Measurements from ENCODE around the gene OR52K2. TPM values are rescaled to one million over a fixed set of nuclear protein-coding genes. Genes with fewer than 3 reads are reported as not detected.

The OR52K2 gene
- total RNA-seq, 1 experiment from 2014 or later: not detected

- H3K4me1 ChIP-seq (replicated peaks; ENCODE audit: insufficient read depth): no peaks in the 10 kb centered on the region
- no peak overlapping the region for H2AFZ ChIP-seq
- H3K4me3 ChIP-seq: no peak overlapping the region
- H3K27me3 ChIP-seq (ENCODE audit: insufficient read depth, low read depth): no peaks in the 10 kb centered on the region; the same call in 1 of the 2 replicates
- no peaks in the 10 kb centered on the region for H4K20me1 ChIP-seq (ENCODE audit: insufficient read depth)
- ChIA-PET POLR2A (ENCODE audit: unreplicated experiment) (no interaction called here), CTCF (no interaction called here)
- no peak for DNase-seq
- no peak overlapping the region for H3K4me2 ChIP-seq
- H3F3A ChIP-seq (ENCODE audit: insufficient read depth, low read depth): no peaks in the 10 kb centered on the region
- no peak overlapping the region for H3K27ac ChIP-seq
- no peak for TF ChIP-seq CTCF (conservative IDR thresholded peaks at IDR 0.05)
- TF ChIP-seq EZH2 (IDR thresholded peaks at IDR 0.05; ENCODE audit: low read depth): no peak
- H3K79me2 ChIP-seq (ENCODE audit: low read depth): no peaks in the 10 kb centered on the region
- no TSS peak for BruUV-seq (replicated peaks)
- H3K36me3 ChIP-seq (ENCODE audit: low read depth): no peaks in the 10 kb centered on the region
- no peaks in the 10 kb centered on the region for H3K9me2 ChIP-seq (ENCODE audit: insufficient read depth)
- H3K9me3 ChIP-seq (ENCODE audit: insufficient read depth, low read depth): no peaks in the 10 kb centered on the region
- intact Hi-C loops (cut with micrococcal nuclease; ENCODE audit: unreplicated experiment): no loop called here
Measured at GRCh38 chr11:4491878-4492606, 42.9 kb downstream of the OR52K2 start.

GRCh38 chr11:4493480-4493818 is 44.4 kb downstream of the OR52K2 start:
- H3K9me2 ChIP-seq (ENCODE audit: insufficient read depth): no peaks in the 10 kb centered on the region
- TF ChIP-seq CTCF (conservative IDR thresholded peaks at IDR 0.05): no peak; the same call in 1 of the 2 replicates
- TF ChIP-seq EZH2 (IDR thresholded peaks at IDR 0.05; ENCODE audit: low read depth): no peak
- no TSS peak for BruUV-seq (replicated peaks)

GRCh38 chr11:4495487-4495886 is 46.4 kb downstream of the OR52K2 start:
- H3K4me1 ChIP-seq (replicated peaks; ENCODE audit: insufficient read depth): no peaks in the 10 kb centered on the region
- BruUV-seq (replicated peaks): no TSS peak
- TF ChIP-seq CTCF (conservative IDR thresholded peaks at IDR 0.05) (no peak), EZH2 (IDR thresholded peaks at IDR 0.05; ENCODE audit: low read depth) (no peak)
- H3K27ac ChIP-seq: no peak overlapping the region
- H3K9me2 ChIP-seq (ENCODE audit: insufficient read depth): no peaks in the 10 kb centered on the region
- CTCF ChIA-PET: no interaction called here
- no peaks in the 10 kb centered on the region; the same call in 1 of the 2 replicates for H3K27me3 ChIP-seq (ENCODE audit: insufficient read depth, low read depth)
- H3K4me2 ChIP-seq: peak overlapping the region; percentile 7; the same call in 1 of the 2 replicates
- no peaks in the 10 kb centered on the region for H3F3A ChIP-seq (ENCODE audit: insufficient read depth, low read depth)
- no peak overlapping the region for H3K4me3 ChIP-seq
- intact Hi-C loops (cut with micrococcal nuclease; ENCODE audit: unreplicated experiment): no loop called here
- H3K79me2 ChIP-seq (ENCODE audit: low read depth): no peaks in the 10 kb centered on the region
- H2AFZ ChIP-seq: no peak overlapping the region
- peak in 1 of 2 experiments; percentile 38 for DNase-seq
- no peaks in the 10 kb centered on the region for H3K9me3 ChIP-seq (ENCODE audit: insufficient read depth, low read depth)
- POLR2A ChIA-PET (ENCODE audit: unreplicated experiment): no interaction called here
- no peaks in the 10 kb centered on the region for H3K36me3 ChIP-seq (ENCODE audit: low read depth)
- H4K20me1 ChIP-seq (ENCODE audit: insufficient read depth): no peaks in the 10 kb centered on the region

More at GRCh38 chr11:4493480-4493818, 44.4 kb downstream of the OR52K2 start:
- ChIA-PET POLR2A (ENCODE audit: unreplicated experiment) (no interaction called here), CTCF (no interaction called here)
- Histone ChIP-seq H3K27ac (no peak overlapping the region), H3K79me2 (ENCODE audit: low read depth) (no peaks in the 10 kb centered on the region), H3K4me2 (no peak overlapping the region), H3K4me3 (no peak overlapping the region), H3F3A (ENCODE audit: insufficient read depth, low read depth) (no peaks in the 10 kb centered on the region), H3K4me1 (replicated peaks; ENCODE audit: insufficient read depth) (no peaks in the 10 kb centered on the region), H3K9me3 (ENCODE audit: insufficient read depth, low read depth) (no peaks in the 10 kb centered on the region), H3K27me3 (ENCODE audit: insufficient read depth, low read depth) (no peaks in the 10 kb centered on the region; the same call in 1 of the 2 replicates), H4K20me1 (ENCODE audit: insufficient read depth) (no peaks in the 10 kb centered on the region), H2AFZ (no peak overlapping the region), H3K36me3 (ENCODE audit: low read depth) (no peaks in the 10 kb centered on the region)
- DNase-seq: no peak
- intact Hi-C loops (cut with micrococcal nuclease; ENCODE audit: unreplicated experiment): loop anchor here (1.0 kb wide), 1 partner anchor 306 kb away; no protein-coding TSS in a partner anchor

Measured in PC-9 (cell line).